MCF 10A (cell line): ENCODE results near the gene KEL. TPM values are rescaled to one million over a fixed set of nuclear protein-coding genes. Genes with fewer than 3 reads are reported as not detected.

Source experiments
- BruUV-seq: library from RNA; stranded (reverse); fragments of 400-500 nt; replicated peaks from 2 replicates; lab custom pipeline; 2021; lab: Mats Ljungman, UMichigan
- CTCF ChIA-PET: fragments of 300-600 bp; sonication (Branson Sonifier 250); formaldehyde crosslinking; extraction: SDS; loops from one replicate; lab custom pipeline; 2021; ENCODE audit warnings: antibody characterized with exemption, inconsistent platforms; lab: Yijun Ruan, JAX
- POLR2A ChIA-PET: fragments of 300-600, 350-650 bp; sonication (Branson Sonifier 250); formaldehyde crosslinking; extraction: SDS; loops from one replicate; lab custom pipeline; 2020; ENCODE audit warnings: antibody characterized with exemption, inconsistent platforms; lab: Yijun Ruan, JAX
- DNase-seq: peaks from one replicate; pipeline ENCODE4 v3.0.0-alpha.2; 2018; ENCODE audit not compliant: unreplicated experiment
- H3K27ac Mint-ChIP-seq: one replicate; pipeline ENCODE4 v1.8.0; 2022; ENCODE audit warnings: mild to moderate bottlenecking, low read depth, mixed read lengths; ENCODE audit not compliant: unreplicated experiment
- H3K27me3 Mint-ChIP-seq: one replicate; pipeline ENCODE4 v1.8.0; 2022; ENCODE audit warnings: mixed read lengths; ENCODE audit not compliant: insufficient read depth, unreplicated experiment
- H3K36me3 Mint-ChIP-seq: one replicate; pipeline ENCODE4 v1.8.0; 2022; ENCODE audit warnings: mild to moderate bottlenecking, moderate library complexity, mixed read lengths; ENCODE audit not compliant: insufficient read depth, unreplicated experiment
- H3K4me1 Mint-ChIP-seq: one replicate; pipeline ENCODE4 v1.8.0; 2022; ENCODE audit warnings: mixed read lengths; ENCODE audit not compliant: insufficient read depth, unreplicated experiment
- H3K4me3 Mint-ChIP-seq: one replicate; pipeline ENCODE4 v1.8.0; 2022; ENCODE audit warnings: mild to moderate bottlenecking, moderate library complexity, mixed read lengths; ENCODE audit not compliant: unreplicated experiment
- H3K9me3 Mint-ChIP-seq: one replicate; pipeline ENCODE4 v1.8.0; 2022; ENCODE audit warnings: mixed read lengths; ENCODE audit not compliant: unreplicated experiment
- CTCF ChIP-seq: fragments of 200-600 bp; IDR thresholded peaks from one replicate; pipeline ENCODE4 v1.8.0; 2022; ENCODE audit warnings: antibody characterized with exemption, mild to moderate bottlenecking; ENCODE audit not compliant: unreplicated experiment
- intact Hi-C: fragments of 100-400 bp; cut with micrococcal nuclease; formaldehyde crosslinking; loops from 2 replicates; pipeline ENCODE4 v1.14.1; 2022
- total RNA-seq: library from RNA; stranded (reverse); gene quantifications from 2 replicates; pipeline ENCODE4 v1.2.3, GENCODE V29; 2022

Gene KEL
- total RNA-seq, 1 experiment from 2014 or later: not detected

GRCh38 chr7:142913566-142913965 lies 48.6 kb downstream of the KEL start:
- H3K4me1 Mint-ChIP-seq: no peaks in the 10 kb centered on the region
- no peak overlapping the region for H3K4me3 Mint-ChIP-seq
- ChIA-PET POLR2A (no interaction called here), CTCF (interaction anchor here (0.5 to 0.9 kb wide), 2 partner anchors 21 to 33 kb away, joined by 3 read pairs; no protein-coding TSS in a partner anchor)
- H3K27ac Mint-ChIP-seq: no peak overlapping the region
- no TSS peak for BruUV-seq
- TF ChIP-seq CTCF: no peak
- peaks cover 90% of the 10 kb centered on the region for H3K27me3 Mint-ChIP-seq
- intact Hi-C loops: no loop called here
- no peaks in the 10 kb centered on the region for H3K9me3 Mint-ChIP-seq
- H3K36me3 Mint-ChIP-seq: no peaks in the 10 kb centered on the region
- no peak for DNase-seq

- no peaks in the 10 kb centered on the region for H3K4me1 Mint-ChIP-seq
- H3K36me3 Mint-ChIP-seq: no peaks in the 10 kb centered on the region
- DNase-seq: no peak
- intact Hi-C loops: no loop called here
- H3K27ac Mint-ChIP-seq: no peak overlapping the region
- ChIA-PET POLR2A (no interaction called here), CTCF (interaction anchor here (0.5 to 0.9 kb wide), 2 partner anchors 20 to 33 kb away, joined by 3 read pairs; no protein-coding TSS in a partner anchor)
- H3K9me3 Mint-ChIP-seq: no peaks in the 10 kb centered on the region
- no peak for TF ChIP-seq CTCF
- no peak overlapping the region for H3K4me3 Mint-ChIP-seq
- BruUV-seq: no TSS peak
- H3K27me3 Mint-ChIP-seq: peaks cover 90% of the 10 kb centered on the region
Observed at GRCh38 chr7:142913051-142913450, 49.1 kb downstream of the KEL start.

DNA sequence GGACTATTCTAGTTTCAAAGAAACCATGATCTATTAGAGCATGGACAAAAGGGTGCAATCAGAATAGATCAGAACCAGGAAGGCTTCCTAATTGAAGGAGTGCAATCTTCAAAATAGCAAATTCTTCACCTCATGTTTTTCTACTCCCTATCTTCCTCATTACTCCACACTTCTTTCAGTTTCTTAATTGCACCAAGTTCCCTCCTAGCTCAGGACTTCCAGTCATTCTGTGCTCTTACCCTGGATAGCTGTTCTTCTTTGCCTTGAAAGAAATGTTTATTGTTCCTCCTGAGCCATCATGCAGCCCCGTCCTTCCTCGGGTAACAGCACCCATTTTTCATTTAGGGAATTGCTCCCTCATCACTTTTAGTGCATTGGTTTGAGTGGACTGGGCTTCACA lies 51.7 kb downstream of the KEL start:
- CTCF ChIA-PET: interaction anchor here (0.5 to 3.6 kb wide), 10 partner anchors 9 to 1036 kb away, joined by 3 to 37 read pairs (median 4); partner anchors contain the start of gene EPHB6
- no peaks in the 10 kb centered on the region for H3K36me3 Mint-ChIP-seq
- H3K4me1 Mint-ChIP-seq: no peaks in the 10 kb centered on the region
- BruUV-seq: no TSS peak
- no peaks in the 10 kb centered on the region for H3K9me3 Mint-ChIP-seq
- intact Hi-C loops: no loop called here
- no peak overlapping the region for H3K4me3 Mint-ChIP-seq
- H3K27ac Mint-ChIP-seq: no peak overlapping the region
- DNase-seq: no peak
- no peak for TF ChIP-seq CTCF
- POLR2A ChIA-PET: no interaction called here
- peaks cover 85% of the 10 kb centered on the region for H3K27me3 Mint-ChIP-seq

GRCh38 chr7:142910031-142910433 lies 52.1 kb downstream of the KEL start:
- Mint-ChIP-seq H3K27ac (no peak overlapping the region), H3K36me3 (no peaks in the 10 kb centered on the region), H3K4me3 (no peak overlapping the region), H3K27me3 (peaks cover 81% of the 10 kb centered on the region), H3K9me3 (no peaks in the 10 kb centered on the region), H3K4me1 (no peaks in the 10 kb centered on the region)
- ChIA-PET CTCF (interaction anchor here (0.5 to 3.6 kb wide), 13 partner anchors 9 to 280 kb away, joined by 3 to 37 read pairs (median 4); partner anchors contain the start of gene EPHB6), POLR2A (no interaction called here)
- TF ChIP-seq CTCF: no peak
- BruUV-seq: no TSS peak
- intact Hi-C loops: no loop called here
- DNase-seq: no peak
